Measurements from ENCODE around the gene ABCC1. TPM values are rescaled to one million over a fixed set of nuclear protein-coding genes. Genes with fewer than 3 reads are reported as not detected.

The ABCC1 gene
- total RNA-seq, 2 experiments from 2014 or later: 42.9 to 44.8 TPM

DNA sequence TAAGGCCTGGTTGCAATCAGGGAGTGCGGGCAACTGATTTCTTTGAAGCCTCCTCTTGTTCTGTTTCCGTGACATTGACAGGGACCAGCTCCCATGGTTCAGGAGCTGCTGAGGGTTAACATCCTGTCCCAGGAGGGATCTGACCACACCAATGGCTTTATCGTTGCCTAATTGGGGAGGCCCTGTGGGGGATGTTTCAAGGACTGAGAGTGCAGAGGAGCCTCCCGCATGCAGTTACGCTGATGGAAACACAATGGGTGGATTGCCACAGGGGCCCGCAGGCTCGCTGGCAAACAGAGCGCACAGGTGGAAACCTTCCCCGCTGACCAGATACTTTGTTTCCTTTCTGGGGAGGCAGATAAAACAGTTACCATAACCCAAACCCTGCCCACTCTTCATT is 23.8 kb upstream of the ABCC1 start:
- H3K4me3 ChIP-seq (ENCODE audit: low read length): no peak overlapping the region
- H3K9me3 ChIP-seq (ENCODE audit: control insufficient read depth in 1 of 2, insufficient read depth in 1 of 2, low read length in 2 of 2): no peaks in the 10 kb centered on the region
- no peak overlapping the region for H3K27ac Mint-ChIP-seq
- ChIA-PET POLR2A (no interaction called here), CTCF (no interaction called here)
- H3K36me3 Mint-ChIP-seq (ENCODE audit: low read depth): no peaks in the 10 kb centered on the region
- H3K27me3 ChIP-seq (ENCODE audit: control insufficient read depth in 1 of 2, insufficient read depth in 2 of 2, low read length in 2 of 2): no peaks in the 10 kb centered on the region
- H3K4me3 Mint-ChIP-seq: no peak overlapping the region
- H3K36me3 ChIP-seq (ENCODE audit: insufficient read depth, low read length): no peaks in the 10 kb centered on the region
- intact Hi-C loops (cut with DNase I, micrococcal nuclease): no loop called here
- DNase-seq (no peak), ATAC-seq (ENCODE audit: poor library complexity) (no peak)
- H3K27me3 Mint-ChIP-seq: no peaks in the 10 kb centered on the region
- no peaks in the 10 kb centered on the region for H3K4me1 ChIP-seq (ENCODE audit: insufficient read depth, low read length)
- H3K4me1 Mint-ChIP-seq (ENCODE audit: low read depth): no peaks in the 10 kb centered on the region
- TF ChIP-seq, protein P1, sequence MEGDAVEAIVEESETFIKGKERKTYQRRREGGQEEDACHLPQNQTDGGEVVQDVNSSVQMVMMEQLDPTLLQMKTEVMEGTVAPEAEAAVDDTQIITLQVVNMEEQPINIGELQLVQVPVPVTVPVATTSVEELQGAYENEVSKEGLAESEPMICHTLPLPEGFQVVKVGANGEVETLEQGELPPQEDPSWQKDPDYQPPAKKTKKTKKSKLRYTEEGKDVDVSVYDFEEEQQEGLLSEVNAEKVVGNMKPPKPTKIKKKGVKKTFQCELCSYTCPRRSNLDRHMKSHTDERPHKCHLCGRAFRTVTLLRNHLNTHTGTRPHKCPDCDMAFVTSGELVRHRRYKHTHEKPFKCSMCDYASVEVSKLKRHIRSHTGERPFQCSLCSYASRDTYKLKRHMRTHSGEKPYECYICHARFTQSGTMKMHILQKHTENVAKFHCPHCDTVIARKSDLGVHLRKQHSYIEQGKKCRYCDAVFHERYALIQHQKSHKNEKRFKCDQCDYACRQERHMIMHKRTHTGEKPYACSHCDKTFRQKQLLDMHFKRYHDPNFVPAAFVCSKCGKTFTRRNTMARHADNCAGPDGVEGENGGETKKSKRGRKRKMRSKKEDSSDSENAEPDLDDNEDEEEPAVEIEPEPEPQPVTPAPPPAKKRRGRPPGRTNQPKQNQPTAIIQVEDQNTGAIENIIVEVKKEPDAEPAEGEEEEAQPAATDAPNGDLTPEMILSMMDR (IDR thresholded peaks at IDR 0.05): no peak
- H3K27ac ChIP-seq (ENCODE audit: low read depth in 1 of 2, low read length in 2 of 2): no peak overlapping the region
- H3K9me3 Mint-ChIP-seq: no peaks in the 10 kb centered on the region

DNA sequence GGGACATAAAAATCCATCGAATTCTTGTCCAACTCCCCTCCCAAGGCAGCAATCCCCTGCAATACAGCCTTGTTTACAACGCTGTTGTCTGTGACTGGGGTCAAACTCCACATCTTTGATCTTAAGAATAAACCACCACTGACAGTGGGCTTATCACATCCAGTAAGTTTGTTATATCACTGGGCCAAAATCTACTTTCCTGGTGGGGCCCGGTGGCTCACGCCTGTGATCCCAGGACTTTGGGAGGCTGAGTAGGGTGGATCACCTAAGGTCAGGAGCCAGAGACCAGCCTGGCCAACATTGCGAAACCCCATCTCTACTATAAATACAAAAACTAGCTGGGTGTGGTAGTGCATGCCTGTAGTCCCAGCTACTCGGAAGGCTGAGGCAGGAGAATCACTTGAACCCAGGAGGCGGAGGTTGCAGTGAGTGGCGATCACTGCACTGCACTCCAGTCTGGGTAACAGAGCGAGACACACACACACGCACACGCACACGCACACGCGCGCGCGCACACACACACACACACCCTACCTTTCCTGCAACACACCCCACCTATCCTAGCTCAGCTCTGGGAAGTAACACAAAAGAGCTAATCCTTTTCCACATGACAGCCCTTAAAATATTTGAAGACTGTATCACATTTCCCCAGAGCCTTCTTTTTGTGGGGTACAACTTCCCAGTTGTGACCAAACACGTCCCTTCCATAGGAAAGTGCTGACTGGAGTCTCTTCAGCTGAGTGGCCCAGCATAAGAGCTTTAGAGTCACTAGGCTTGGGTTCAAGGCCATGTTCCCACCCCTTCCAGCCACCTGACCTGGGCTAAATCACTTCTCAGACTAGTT is 20.9 kb upstream of the ABCC1 start:
- DNase-seq (no peak), ATAC-seq (ENCODE audit: poor library complexity) (no peak)
- intact Hi-C loops (cut with DNase I, micrococcal nuclease): no loop called here
- no peaks in the 10 kb centered on the region for H3K9me3 ChIP-seq (ENCODE audit: control insufficient read depth in 1 of 2, insufficient read depth in 1 of 2, low read length in 2 of 2)
- no peaks in the 10 kb centered on the region for H3K4me1 ChIP-seq (ENCODE audit: insufficient read depth, low read length)
- TF ChIP-seq, protein P1 (IDR thresholded peaks at IDR 0.05): no peak
- Mint-ChIP-seq H3K27me3 (no peaks in the 10 kb centered on the region), H3K27ac (no peak overlapping the region), H3K4me1 (ENCODE audit: low read depth) (no peaks in the 10 kb centered on the region), H3K36me3 (ENCODE audit: low read depth) (no peaks in the 10 kb centered on the region), H3K9me3 (no peaks in the 10 kb centered on the region), H3K4me3 (no peak overlapping the region)
- H3K4me3 ChIP-seq (ENCODE audit: low read length): no peak overlapping the region
- CTCF ChIA-PET: no interaction called here
- POLR2A ChIA-PET: no interaction called here
- no peaks in the 10 kb centered on the region for H3K36me3 ChIP-seq (ENCODE audit: insufficient read depth, low read length)
- no peak overlapping the region for H3K27ac ChIP-seq (ENCODE audit: low read depth in 1 of 2, low read length in 2 of 2)
- no peaks in the 10 kb centered on the region for H3K27me3 ChIP-seq (ENCODE audit: control insufficient read depth in 1 of 2, insufficient read depth in 2 of 2, low read length in 2 of 2)

DNA sequence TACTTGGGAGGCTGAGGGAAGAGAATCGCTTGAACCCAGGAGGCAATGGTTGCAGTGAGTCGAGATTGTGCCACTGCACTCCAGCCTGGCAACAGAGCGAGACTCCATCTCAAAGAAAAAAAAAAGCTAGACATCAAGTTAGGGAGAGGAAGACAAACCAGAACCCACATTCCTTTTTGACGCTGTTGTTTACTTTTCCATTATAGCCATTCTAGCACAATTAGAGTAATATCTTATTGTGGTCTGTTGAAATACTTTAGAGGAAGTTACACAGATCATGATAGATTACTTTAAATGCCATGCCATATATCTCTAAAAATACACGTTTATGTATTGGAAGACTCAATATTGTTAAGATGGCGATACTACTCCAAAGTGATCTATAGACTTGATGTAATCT is 16.5 kb upstream of the ABCC1 start:
- ATAC-seq (ENCODE audit: poor library complexity) (no peak), DNase-seq (no peak)
- TF ChIP-seq, protein P1 (IDR thresholded peaks at IDR 0.05): no peak
- H3K27me3 ChIP-seq (ENCODE audit: control insufficient read depth in 1 of 2, insufficient read depth in 2 of 2, low read length in 2 of 2): no peaks in the 10 kb centered on the region
- H3K4me3 Mint-ChIP-seq: no peak overlapping the region
- no peaks in the 10 kb centered on the region for H3K4me1 Mint-ChIP-seq (ENCODE audit: low read depth)
- no peaks in the 10 kb centered on the region for H3K36me3 ChIP-seq (ENCODE audit: insufficient read depth, low read length)
- H3K27ac Mint-ChIP-seq: no peak overlapping the region
- H3K36me3 Mint-ChIP-seq (ENCODE audit: low read depth): no peaks in the 10 kb centered on the region
- POLR2A ChIA-PET: no interaction called here
- H3K27me3 Mint-ChIP-seq: no peaks in the 10 kb centered on the region
- H3K9me3 ChIP-seq (ENCODE audit: control insufficient read depth in 1 of 2, insufficient read depth in 1 of 2, low read length in 2 of 2): no peaks in the 10 kb centered on the region
- H3K9me3 Mint-ChIP-seq: no peaks in the 10 kb centered on the region
- CTCF ChIA-PET: no interaction called here
- no peak overlapping the region for H3K4me3 ChIP-seq (ENCODE audit: low read length)
- H3K4me1 ChIP-seq (ENCODE audit: insufficient read depth, low read length): no peaks in the 10 kb centered on the region
- intact Hi-C loops (cut with DNase I, micrococcal nuclease): no loop called here
- no peak overlapping the region for H3K27ac ChIP-seq (ENCODE audit: low read depth in 1 of 2, low read length in 2 of 2)

Data from CD4-positive, alpha-beta T cell (primary cell).